ENCODE data around the gene NBEA.

NBEA gene

DNA sequence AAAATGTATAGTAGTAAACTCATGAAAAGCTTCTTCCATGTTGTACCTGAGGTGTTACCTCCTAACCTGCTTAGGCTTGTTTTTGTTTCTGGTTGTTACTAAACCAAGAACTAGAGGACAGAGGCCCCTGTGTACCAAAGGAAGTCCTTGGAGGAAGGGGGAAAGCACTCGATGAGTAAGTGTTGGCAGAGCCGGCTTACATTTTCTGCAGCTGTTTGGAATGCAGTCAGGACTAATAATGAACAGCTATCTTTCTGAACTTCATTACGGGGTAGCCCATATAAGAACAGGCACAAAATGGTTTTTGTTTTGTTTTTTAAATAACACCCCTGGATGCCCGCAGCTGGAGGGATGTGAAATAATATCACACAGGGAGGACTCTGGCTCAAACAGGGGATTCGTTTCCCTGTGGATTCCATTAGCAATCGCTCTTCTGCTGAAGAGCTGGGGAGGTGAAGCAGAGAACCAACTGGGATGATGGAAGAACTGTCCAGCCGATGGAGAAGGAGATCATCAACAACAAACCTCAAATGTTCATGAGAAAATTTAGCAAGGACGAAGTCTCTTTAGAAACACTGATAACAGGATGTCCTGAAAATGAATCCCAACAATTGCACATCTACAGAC lies 748.6 kb downstream of the NBEA start:
- peak; percentile 66 for DNase-seq

DNA sequence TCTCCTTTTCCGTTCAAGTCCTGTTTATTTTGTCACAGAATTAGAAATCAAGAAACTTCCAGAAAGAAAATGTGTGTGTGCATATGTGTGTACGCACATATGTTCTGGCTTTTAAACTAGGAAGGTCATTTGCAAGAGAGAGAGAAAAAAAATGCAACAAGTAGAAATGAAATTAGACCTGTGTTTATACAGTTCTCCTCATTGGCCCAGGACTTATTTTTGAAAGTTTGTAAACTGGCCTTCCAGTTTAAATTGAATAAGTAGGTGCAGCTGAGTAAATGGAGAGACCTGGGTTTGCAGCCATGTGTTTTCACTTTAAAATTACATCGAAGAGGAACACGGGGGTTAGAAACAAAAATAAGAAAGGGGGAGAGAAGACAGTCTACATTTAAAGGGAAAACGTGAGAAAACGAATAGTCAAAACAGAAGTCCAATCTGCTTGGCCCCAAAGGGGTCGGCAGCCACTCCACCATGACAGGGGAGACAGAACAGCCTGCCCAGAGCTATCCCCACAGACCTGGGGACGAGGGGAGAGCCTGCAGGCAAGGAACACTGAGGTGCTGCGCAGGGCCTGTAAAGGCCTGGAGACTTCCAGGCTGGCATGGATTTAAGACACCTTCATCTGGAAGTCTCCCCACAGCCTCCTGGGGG lies 751.2 kb downstream of the NBEA start:
- DNase-seq = peak; percentile 16

DNA sequence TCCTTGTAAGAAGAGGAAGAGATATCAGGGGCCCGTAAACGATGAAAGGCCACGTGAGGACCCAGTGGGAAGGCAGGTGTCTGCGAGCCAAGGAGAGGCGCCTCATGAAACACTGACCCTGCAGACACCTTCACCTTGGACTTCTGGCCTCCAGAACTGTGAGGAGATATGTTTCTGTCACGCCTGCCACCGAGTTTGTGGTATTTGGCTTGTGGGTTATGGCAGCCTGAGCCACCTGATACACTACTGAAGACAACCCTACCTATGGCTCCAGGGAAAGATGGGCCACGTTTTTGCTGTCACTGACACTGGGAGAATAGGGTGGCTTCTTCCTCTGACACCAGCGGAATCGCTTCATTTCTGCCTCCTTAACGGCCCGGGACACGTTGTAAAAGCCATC lies 752.0 kb downstream of the NBEA start:
- peak; percentile 14 for DNase-seq

DNA sequence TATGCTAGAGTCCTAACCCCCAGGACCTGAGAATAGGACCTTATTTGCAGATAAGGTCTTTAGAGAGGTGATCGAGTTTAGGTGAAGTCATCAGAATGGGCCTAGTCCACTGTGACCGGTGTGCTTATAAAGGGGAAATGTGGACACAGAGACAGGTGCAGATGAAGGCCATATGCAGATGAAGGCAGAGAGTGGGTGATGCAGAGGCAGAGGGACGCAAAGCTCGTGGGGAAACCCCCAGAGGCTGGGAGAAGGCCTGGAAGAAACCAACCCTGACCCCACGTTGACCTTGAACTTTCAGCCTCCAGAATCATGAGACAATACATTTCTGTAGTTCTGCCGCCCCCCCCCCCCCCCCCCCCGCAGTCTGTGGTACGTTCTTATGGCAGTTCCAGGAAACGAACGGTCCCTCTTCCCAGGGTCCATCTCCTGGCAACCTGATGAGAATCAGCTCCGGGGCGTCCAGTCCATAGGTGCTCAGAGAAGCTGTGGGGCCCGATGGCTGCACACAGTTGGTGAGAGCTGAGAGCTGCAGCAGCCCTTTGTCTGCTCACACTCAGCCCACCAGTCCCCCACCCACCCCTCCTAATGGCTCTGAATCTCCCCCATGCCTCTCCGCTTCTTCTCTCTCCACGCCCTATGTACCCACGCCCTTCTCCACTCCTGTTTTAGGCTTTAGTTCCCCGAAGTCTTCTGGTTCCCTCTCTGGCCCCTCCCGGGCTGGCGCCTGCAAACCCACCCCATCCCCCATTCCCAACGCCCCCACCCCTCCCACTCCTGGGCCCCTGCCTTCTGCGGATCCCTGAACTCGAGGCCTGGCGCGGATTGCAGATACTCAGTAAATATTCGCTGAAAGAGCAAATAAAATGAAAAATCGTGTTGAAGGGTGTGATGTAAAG lies 752.7 kb downstream of the NBEA start:
- DNase-seq = peak; percentile 50

DNA sequence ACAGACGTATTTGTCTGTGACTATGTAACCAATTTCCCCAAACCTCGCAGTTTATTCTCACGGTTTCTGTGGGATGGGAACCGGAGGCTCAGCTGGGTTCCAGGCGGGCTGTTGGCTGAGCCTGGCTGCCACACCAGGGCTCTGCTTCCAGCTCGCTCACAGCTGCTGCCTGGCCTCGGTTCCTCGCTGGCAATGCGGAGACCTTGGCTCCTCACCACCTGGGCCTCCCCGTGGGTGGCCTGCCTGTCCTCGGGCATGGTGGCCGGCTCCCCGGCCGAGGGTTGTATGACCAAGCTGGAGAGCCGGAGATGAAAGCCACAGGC lies 753.3 kb downstream of the NBEA start:
- DNase-seq = peak; percentile 67

DNA sequence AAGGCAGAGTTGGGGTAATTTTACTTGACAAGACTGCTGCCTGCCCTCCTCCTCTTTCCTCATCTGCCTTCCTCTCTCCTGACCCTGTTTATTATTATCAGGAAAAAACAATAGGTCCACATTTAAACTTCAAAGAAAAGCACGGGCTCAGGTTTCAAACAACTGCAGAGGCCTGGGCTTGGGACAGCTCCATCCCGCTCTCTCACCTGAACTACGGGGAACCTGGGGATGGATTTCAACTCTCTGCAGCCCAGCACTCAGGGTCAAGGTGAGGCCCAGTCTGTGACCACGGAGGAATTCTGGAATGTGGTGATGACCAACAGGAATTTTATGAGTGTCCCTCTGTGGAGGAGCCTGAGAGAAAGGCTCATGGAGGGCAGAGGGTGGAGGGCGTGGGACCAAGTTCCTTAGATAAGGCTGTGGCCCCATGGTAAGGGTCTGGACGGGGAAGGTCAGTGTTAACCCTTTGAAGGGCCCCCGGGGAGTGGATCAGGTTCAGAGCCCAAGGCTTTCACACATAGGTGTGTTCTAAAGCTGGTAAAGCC lies 755.2 kb downstream of the NBEA start:
- DNase-seq = no peak

DNA sequence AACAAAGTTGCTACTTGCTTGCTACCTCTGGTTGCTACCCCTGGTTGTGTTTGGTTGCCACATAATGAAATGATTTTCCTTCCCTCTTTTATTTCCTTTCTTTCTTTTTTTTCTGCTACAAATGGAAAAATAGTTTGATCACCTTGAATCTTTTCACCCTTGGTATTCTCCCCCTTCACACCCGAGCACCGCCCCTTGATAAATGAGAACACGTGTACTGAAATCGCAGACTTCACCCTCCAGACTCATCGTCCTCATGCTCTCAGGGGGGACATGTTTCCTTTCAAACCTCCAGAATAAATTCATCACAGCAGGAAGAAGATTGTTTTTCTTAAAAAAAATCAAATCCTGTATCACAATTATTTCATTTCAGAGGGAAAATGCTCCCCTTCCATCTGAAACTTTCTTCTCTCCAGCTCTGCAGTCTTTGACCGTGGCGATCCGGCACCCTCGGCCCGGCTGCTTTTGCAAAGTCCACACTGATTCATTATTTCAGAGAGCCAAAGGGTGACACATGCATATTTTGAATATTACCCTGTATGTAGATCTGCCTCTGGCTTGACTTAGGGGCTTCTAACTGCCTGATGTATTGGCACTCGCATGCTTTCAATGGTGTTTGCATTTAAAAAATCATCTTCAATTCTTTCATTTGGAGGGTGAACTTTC lies 757.0 kb downstream of the NBEA start:
- no peak for DNase-seq

DNA sequence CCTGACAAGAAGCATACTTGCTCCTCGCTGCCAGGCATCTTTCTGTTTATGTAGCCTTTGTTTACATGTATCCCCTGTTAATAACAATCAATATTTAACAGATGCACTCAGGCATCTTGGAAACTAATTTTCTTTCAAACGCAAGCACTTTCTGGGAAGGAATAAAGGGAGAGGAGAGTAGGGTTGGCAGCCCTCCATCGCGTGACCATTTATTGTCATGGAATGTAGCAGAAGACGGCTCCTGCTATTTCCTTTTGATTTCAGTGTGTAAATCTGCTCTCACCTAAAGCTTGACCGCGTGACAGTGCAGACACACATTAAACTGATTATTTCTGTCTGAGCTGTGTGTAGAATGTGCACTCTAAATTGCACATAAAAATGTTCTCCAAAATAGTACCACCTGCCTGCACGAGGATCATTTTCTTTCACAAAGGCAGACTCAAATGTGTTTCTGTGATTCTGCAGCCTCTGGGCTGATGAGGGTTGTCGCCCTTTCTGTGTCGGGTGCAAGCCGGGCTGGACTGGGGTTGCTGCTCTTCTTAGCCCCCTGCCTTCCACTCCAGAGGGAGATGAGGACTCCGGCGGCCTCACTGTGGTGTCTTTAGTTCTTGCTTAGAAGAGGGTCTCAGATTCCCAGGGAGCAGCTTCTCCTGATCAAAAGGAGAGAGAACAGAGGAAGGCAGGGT lies 757.9 kb downstream of the NBEA start:
- DNase-seq = peak; percentile 83

DNA sequence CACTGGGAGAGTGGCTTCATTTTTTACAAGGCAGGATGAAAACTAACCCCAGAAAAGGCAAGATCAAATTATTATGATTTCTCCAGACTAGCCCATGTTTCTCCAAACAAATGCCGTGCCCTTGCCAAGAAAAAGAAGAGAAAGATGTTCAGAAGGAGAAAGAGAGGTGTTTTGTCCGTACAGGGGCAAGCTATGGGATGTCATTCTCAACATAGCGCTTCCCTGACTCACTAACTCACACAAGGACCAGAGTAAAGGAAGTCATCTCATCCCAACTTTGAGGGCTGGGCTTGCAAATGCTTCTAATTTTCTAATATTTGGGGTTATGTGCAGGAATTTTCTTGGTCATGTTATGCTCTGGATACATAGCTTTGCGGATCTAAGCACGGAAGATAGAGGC lies 758.6 kb downstream of the NBEA start:
- DNase-seq = no peak

DNA sequence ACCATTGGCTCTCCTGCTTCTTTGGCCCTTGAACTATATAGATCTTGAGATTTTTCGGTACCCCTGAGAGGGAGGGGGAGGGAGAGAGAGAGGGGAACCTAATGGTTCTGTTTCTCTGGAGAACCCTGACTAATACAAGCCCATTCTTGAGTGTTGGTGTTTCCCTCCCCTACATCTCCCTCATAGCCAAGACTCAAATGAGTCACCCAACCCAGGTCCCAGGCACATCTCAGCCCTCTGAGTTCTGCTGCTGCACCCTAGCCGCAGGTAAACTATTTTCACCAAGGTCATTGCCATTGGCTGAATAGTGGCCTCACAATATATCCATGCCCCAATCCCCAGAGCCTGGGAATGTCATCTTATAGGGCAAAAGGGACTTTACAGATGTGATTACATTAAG lies 760.2 kb downstream of the NBEA start:
- DNase-seq = no peak

DNA sequence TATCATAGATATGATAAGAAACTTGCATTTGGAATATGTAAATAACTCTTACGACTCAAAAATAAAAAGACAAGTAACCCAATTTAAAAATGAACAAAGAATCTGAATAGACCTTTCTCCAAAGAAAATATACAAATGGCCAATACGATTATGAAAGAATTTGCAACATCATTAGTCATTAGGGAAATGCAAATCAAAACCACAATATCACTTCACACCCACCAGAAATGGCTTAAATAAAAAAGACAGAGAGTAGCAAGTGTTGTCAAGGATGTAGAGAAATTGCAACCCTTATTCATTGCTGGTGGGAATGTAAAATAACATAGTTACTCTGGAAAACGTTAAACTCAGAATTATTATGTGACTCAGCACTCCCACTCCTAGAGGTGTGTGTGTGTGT lies 761.0 kb downstream of the NBEA start:
- no peak for DNase-seq

DNA sequence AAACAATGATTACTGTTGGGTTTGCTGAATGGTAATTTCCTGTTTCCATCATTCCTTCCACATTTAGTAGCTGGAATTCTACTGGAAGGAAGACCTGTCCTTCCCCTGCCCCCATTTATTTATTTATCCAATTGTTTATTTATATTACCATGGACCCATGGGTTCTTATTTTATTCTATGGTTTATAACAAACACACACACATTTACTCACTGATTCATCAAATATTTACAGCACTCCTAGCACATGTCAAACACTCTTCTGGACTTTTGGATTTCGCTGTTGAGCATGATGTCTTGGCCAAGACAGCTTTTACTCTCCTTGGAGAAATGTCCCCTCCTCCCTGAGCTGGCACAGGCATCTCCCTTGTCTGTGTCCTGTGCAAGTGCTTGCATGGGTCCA lies 762.3 kb downstream of the NBEA start:
- DNase-seq = no peak

DNA sequence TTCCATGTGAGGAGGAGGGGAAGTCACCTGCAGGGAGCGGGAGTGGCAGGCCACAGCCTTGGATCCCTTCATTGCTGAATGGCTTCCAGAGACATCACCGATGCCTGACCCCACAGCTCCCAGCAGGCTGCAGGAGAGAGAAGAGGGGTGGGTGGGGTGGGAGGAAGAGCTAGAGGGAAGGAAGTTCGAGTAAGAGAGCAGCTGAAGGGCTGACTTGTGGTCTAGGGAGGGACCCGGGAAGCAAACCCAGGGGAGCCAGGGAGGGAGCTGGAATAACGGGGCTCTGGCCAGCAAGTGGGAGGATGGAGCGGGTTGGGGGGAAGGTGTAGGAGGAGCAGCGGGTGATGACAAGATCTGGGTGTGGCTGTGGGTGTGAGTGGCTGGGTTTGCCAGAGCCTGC lies 764.2 kb downstream of the NBEA start:
- peak; percentile 37 for DNase-seq

DNA sequence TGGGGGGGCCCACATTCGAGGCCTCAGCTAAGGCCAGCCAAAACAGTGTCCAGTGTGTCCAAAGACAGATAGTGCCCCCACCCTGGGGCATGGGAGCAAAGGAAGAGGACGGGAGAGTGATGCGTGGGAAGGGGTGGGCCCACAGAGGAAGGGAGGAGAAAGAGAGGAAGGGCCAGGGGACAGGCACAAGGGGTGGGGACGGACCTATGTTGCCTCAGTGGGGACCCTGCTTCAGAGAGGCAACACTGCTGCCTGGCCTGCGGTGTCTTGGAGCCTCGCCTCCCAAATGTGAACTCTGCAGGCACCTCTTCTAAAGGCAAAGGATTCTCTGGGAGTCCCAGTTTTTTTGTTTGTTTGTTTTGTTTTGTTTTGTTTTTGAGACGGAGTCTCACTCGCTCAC lies 764.7 kb downstream of the NBEA start:
- no peak for DNase-seq

DNA sequence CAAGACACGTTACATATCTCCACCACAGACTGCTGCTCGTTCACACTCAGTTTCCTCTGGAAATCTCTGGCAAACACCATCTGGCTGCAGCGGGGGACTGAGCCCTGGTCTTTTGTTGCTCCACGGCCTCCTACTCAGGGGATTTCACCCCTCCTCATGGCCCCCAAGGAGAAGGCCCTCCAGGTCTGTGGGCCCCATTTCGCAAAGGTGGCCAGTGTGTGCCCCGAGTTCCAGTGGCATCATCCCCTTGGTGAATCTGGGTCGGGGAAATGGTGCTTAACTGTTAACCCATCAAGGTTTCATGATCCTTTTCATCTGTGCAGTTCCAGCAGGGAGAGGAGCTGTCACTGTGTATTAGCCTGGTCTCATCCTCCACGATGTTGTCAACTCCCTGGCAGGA lies 769.8 kb downstream of the NBEA start:
- no peak for DNase-seq

DNA sequence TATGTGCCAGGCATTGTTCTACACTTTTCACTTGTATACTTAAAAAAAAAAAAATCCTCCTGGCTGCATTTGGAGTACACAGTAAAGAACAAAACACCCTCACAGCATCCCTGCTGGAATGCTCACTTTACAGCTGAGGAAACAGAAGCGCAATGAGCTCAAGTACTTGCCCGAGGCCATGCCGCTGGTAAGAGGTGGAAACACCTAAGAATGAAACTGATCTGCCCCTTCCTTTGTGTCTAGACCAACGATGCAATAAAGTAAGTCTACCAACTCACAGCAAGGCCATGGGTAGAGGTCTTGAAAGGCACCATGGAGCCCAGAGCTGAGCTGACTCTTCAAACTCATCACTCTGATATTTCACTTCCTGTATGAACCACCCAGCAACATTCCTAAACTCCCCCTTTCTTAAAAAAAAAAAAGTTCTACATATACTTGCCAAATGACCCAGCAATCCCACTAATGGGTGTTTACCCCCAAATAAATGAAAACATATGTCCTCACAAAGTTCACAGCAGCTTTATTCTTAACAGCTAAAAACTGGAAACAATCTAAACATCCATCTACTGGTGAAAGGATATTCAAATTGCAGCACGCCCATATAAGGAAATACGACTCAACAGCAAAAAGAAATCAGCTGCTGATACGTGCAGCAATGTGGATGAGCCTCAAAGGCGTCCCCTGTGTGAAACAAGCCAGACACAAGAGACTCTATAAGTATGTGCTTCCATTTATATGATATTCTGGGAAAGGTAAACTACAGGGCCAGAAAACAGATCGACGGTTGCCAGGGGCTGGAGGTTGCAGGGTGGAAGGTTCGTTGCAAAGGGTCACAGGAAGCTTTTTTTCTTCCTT lies 771.1 kb downstream of the NBEA start:
- DNase-seq = peak; percentile 79

DNA sequence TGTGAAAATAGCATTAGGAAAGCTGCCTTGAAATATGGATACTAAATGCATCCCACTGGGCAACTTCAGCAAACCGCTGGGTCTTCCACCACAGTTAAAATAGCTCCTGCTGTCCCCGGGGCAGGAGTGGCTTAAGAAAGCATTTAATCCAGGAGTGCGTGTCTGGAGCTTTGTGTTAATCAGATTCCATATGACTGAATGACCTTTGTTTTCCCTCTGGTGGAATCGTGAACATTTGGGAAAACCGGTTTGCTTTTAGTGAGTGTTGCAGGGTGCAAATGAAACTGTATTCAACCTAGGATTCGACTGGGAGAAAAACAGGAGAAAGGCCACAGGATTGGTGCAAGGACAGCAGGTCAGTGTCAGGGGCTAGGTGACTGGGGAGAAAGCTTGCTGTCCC lies 772.1 kb downstream of the NBEA start:
- no peak for DNase-seq

DNA sequence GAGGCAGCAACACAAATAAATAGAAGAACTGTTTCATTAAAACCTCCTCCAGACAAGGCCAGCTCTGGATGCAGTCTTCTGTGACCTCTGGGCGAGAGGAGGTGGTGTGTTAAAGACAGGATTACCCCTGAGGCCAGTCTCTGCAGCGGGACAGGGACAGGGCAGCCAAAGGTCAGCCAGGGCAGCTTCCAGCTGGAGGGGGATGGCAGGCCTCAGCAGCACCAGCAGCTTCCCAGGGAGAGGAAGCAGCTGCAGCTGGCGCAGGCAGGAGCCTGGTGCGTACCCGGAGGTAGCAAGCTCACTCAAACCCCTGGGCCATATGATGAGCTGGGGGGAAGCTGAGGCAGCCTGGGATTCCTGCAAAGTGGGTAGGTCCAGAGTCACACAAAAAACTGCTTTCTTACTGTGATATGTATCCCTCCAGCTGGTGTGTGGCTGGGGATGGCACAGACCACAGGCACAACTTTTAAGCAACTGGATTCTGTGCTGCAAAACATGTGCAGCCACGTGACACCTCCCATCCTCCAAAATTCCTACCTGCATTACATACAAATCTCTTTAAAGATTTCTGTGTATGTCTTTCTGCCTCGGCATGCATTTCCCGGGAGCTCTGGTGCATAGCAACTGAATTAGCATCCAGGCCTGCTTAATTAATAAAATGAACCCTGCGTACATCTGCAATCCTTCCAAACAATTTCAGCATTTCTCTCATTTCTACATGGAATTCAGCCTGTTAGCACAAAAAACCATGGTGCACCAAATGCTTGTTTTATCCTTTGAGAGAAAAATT lies 772.7 kb downstream of the NBEA start:
- DNase-seq = peak; percentile 72

DNA sequence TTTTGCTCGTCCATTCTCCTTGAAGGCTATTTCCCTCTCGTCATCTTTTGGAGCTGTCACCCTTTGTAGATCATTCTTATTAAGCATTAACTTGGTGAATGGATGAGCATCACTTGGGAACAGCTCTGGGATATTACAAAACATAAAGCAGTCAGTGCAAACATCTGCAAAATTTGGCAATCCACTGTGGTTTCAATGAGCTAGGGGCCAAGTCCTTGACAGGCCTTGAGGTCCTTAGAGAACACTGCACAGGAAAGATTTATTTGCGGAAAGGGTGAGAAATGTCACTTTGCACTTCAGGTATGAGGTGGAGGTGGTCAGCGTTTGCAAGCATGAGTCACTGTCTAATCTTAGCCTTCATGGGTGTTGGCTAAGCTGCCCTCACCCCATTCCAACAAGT lies 774.1 kb downstream of the NBEA start:
- peak; percentile 56 for DNase-seq

DNA sequence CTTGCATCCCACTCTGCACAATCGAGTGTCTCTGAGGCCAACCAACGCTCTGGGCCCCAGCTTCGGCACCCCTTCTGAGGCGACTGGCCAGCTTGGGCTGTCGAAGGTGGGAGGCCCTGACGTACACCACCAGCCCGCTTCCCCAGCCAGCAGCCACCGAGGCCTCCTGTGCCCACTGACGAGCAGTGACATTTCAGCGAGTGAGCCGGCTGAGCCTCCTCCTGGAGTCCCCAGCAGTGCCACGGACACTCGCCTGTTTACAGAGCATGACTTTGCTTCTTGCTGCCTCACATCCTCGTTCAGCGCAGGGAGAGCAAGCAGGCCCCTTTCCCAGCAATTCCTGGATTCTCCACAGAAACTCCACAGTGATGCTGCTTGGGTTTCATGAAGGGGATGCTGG lies 774.7 kb downstream of the NBEA start:
- DNase-seq = peak; percentile 54

DNA sequence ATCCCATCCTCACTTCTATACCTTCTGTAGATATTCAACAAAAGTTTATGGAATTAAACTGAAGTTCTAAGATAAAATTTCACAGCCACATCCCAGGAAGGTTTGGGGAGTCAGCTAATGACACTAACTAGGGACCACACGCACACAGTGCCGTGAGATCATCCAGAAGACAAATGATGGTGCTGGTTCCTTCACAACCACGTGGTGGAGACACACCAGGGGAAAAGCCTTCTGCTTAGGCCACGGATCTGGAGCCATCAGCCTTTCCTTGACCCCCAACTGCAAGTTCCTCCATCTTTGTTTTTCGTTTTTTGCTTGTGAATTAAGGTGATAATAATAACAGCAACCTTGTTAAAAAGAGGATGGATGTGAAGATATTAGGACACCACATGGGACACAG lies 776.0 kb downstream of the NBEA start:
- DNase-seq = no peak

Measured in right hindlimb (tissue), 1 donor.